Measurements from ENCODE around the gene PGGHG. TPM values are rescaled to one million over a fixed set of nuclear protein-coding genes. Genes with fewer than 3 reads are reported as not detected.

The PGGHG gene
- total and polyA plus RNA-seq, 4 donors = 3.9 to 15.9 (median 6.2) TPM

Small RNAs within 50 kb of the gene (small RNA-seq; reads per million reads assigned to genes)
- not detected for gene AC136475.6 (ENCODE audit: low replicate concordance)

Other genes with a start within 250 kb of the PGGHG start
- gene SCGB1C1, start 96.0 kb upstream of the PGGHG start, total RNA-seq = not detected
- not detected for gene SCGB1C1, start 96.0 kb upstream of the PGGHG start, polyA plus RNA-seq (ENCODE audit: insufficient read length in 2 of 2)
- gene BET1L, start 81.7 kb upstream of the PGGHG start, total RNA-seq = 10 to 100 TPM; 11.2 to 16.1 TPM
- gene BET1L, start 81.7 kb upstream of the PGGHG start, polyA plus RNA-seq (ENCODE audit: insufficient read length in 2 of 2) = 10 to 100 TPM; 26.3 to 31.2 TPM
- gene RIC8A, start 81.4 kb upstream of the PGGHG start, total RNA-seq = 100 to 1,000 TPM in 1 of 2 donors, 10 to 100 TPM in 1; 93.1 to 118 TPM
- 100 to 1,000 TPM in 1 of 2 donors, 10 to 100 TPM in 1; 96.4 to 105 TPM for gene RIC8A, start 81.4 kb upstream of the PGGHG start, polyA plus RNA-seq (ENCODE audit: insufficient read length in 2 of 2)
- 10 to 100 TPM; 15.3 to 24.1 TPM for gene SIRT3, start 52.8 kb upstream of the PGGHG start, total RNA-seq
- 10 to 100 TPM; 44.9 to 58.0 TPM for gene SIRT3, start 52.8 kb upstream of the PGGHG start, polyA plus RNA-seq (ENCODE audit: insufficient read length in 2 of 2)
- 10 to 100 TPM; 93.5 to 95.0 TPM for gene PSMD13, start 52.1 kb upstream of the PGGHG start, total RNA-seq
- gene PSMD13, start 52.1 kb upstream of the PGGHG start, polyA plus RNA-seq (ENCODE audit: insufficient read length in 2 of 2) = 100 to 1,000 TPM; 134 to 160 TPM
- not detected for gene NLRP6, start 10.7 kb upstream of the PGGHG start, total RNA-seq
- not detected for gene NLRP6, start 10.7 kb upstream of the PGGHG start, polyA plus RNA-seq (ENCODE audit: insufficient read length in 2 of 2)
- gene IFITM5, start 10.4 kb downstream of the PGGHG start, total RNA-seq = not detected
- gene IFITM5, start 10.4 kb downstream of the PGGHG start, polyA plus RNA-seq (ENCODE audit: insufficient read length in 2 of 2) = under 1 TPM in 1 of 2 donors, not detected in 1; 0.29 TPM
- gene IFITM2, start 18.7 kb downstream of the PGGHG start, total RNA-seq = 100 to 1,000 TPM in 1 of 2 donors, 10 to 100 TPM in 1; 26.3 to 132 TPM
- 10 to 100 TPM; 58.4 to 59.4 TPM for gene IFITM2, start 18.7 kb downstream of the PGGHG start, polyA plus RNA-seq (ENCODE audit: insufficient read length in 2 of 2)
- 100 to 1,000 TPM in 1 of 2 donors, 10 to 100 TPM in 1; 23.1 to 125 TPM for gene IFITM1, start 24.9 kb downstream of the PGGHG start, total RNA-seq
- 10 to 100 TPM; 18.0 to 29.2 TPM for gene IFITM1, start 24.9 kb downstream of the PGGHG start, polyA plus RNA-seq (ENCODE audit: insufficient read length in 2 of 2)
- 100 to 1,000 TPM in 1 of 2 donors, 10 to 100 TPM in 1; 26.2 to 217 TPM for gene IFITM3, start 31.7 kb downstream of the PGGHG start, total RNA-seq
- gene IFITM3, start 31.7 kb downstream of the PGGHG start, polyA plus RNA-seq (ENCODE audit: insufficient read length in 2 of 2) = 100 to 1,000 TPM; 121 to 179 TPM
- gene B4GALNT4, start 80.4 kb downstream of the PGGHG start, total RNA-seq = 10 to 100 TPM; 27.0 to 67.1 TPM
- gene B4GALNT4, start 80.4 kb downstream of the PGGHG start, polyA plus RNA-seq (ENCODE audit: insufficient read length in 2 of 2) = 100 to 1,000 TPM; 182 to 192 TPM
- gene PKP3, start 105.1 kb downstream of the PGGHG start, total RNA-seq = under 1 TPM; 0.61 to 0.69 TPM
- gene PKP3, start 105.1 kb downstream of the PGGHG start, polyA plus RNA-seq (ENCODE audit: insufficient read length in 2 of 2) = 1 to 10 TPM in 1 of 2 donors, under 1 TPM in 1; 0.77 to 1.3 TPM
- gene SIGIRR, start 125.9 kb downstream of the PGGHG start, total RNA-seq = 10 to 100 TPM; 10.6 to 42.5 TPM
- 10 to 100 TPM; 41.2 to 56.4 TPM for gene SIGIRR, start 125.9 kb downstream of the PGGHG start, polyA plus RNA-seq (ENCODE audit: insufficient read length in 2 of 2)
- gene ANO9, start 152.9 kb downstream of the PGGHG start, total RNA-seq = under 1 TPM in 1 of 2 donors, not detected in 1; 0.22 TPM
- gene ANO9, start 152.9 kb downstream of the PGGHG start, polyA plus RNA-seq (ENCODE audit: insufficient read length in 2 of 2) = under 1 TPM; 0.10 to 0.53 TPM
- 10 to 100 TPM; 17.9 to 30.7 TPM for gene PTDSS2, start 161.2 kb downstream of the PGGHG start, total RNA-seq
- gene PTDSS2, start 161.2 kb downstream of the PGGHG start, polyA plus RNA-seq (ENCODE audit: insufficient read length in 2 of 2) = 10 to 100 TPM; 49.6 to 62.7 TPM
- 100 to 1,000 TPM in 1 of 2 donors, 10 to 100 TPM in 1; 62.8 to 119 TPM for gene RNH1, start 218.1 kb downstream of the PGGHG start, total RNA-seq
- gene RNH1, start 218.1 kb downstream of the PGGHG start, polyA plus RNA-seq (ENCODE audit: insufficient read length in 2 of 2) = 100 to 1,000 TPM in 1 of 2 donors, 10 to 100 TPM in 1; 77.4 to 112 TPM
- 10 to 100 TPM; 31.7 to 66.3 TPM for gene HRAS, start 246.4 kb downstream of the PGGHG start, total RNA-seq
- gene HRAS, start 246.4 kb downstream of the PGGHG start, polyA plus RNA-seq (ENCODE audit: insufficient read length in 2 of 2) = 100 to 1,000 TPM; 132 to 147 TPM
- gene LRRC56, start 248.4 kb downstream of the PGGHG start, total RNA-seq = 1 to 10 TPM; 1.8 to 2.9 TPM
- gene LRRC56, start 248.4 kb downstream of the PGGHG start, polyA plus RNA-seq (ENCODE audit: insufficient read length in 2 of 2) = 1 to 10 TPM; 6.4 to 8.0 TPM

Data from spinal cord (tissue), 4 donors.